Measurements from ENCODE around the gene CEACAM19.
"Not testable (repeated sequence)": the region's sequence is repeated elsewhere in the genome, so short reads cannot be mapped to it uniquely, and the experiment has no call there.

The CEACAM19 gene

DNA sequence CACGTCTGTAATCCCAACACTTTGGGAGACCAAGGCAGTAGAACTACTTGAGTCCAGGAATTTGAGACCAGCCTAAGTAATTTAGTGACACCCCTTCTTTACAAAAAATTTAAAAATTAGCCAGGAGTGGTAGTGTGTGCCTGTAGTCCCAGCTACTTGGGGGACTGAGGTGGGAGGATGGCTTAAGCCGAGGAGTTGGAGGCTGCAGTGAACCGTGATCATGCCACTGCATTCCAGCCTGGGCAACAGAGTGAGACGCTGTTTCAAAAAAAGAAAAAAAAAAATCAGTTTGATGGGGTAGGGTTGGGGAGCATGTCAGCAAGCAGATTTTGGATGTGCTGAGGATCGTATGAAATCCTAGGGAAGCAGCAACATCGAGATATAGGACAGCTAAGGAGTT is 4.2 kb downstream of the CEACAM19 start:
- no peak for DNase-seq (ENCODE audit: low spot score)

DNA sequence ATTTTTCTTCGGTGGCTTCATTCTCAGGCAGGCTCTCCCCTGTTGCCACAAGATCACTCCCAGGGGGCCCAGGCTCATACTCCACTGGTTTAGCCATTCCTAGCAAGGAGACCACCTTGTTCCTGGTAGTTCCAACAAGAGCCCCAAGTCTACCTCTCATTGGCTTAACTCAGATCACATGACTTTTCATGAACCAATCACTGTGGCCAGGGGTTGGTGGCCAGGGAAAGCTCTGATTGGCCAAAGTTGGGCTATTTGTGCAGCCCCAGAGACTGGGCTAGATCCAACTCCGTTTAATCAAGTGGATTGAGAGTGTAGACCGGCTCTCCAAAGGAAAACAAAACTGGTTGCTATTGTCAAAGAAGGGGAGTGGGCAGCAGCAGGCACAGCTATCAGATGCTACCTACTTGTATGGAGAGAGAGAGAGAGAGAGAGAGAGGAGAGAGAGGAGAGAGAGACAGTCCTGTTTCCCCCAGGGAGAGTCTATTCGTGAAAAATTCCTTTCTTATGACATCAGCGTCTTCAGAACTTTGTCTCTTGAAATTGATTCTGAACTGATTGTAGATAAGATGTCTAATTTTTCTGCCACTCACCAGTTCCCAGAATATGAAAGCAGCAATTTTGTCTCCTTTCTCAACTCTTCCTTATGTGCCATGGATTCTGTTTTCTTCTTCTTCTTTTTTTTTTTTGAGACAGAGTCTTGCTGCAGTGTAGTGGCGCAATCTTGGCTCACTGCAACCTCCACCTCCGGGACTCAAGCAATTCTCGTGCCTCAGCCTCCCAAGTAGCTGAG is 5.9 kb downstream of the CEACAM19 start:
- no peak for DNase-seq (ENCODE audit: low spot score)

- DNase-seq (ENCODE audit: low spot score) = no peak
Measured at GRCh38 chr19:44680536-44680935, 9.3 kb downstream of the CEACAM19 start.

DNA sequence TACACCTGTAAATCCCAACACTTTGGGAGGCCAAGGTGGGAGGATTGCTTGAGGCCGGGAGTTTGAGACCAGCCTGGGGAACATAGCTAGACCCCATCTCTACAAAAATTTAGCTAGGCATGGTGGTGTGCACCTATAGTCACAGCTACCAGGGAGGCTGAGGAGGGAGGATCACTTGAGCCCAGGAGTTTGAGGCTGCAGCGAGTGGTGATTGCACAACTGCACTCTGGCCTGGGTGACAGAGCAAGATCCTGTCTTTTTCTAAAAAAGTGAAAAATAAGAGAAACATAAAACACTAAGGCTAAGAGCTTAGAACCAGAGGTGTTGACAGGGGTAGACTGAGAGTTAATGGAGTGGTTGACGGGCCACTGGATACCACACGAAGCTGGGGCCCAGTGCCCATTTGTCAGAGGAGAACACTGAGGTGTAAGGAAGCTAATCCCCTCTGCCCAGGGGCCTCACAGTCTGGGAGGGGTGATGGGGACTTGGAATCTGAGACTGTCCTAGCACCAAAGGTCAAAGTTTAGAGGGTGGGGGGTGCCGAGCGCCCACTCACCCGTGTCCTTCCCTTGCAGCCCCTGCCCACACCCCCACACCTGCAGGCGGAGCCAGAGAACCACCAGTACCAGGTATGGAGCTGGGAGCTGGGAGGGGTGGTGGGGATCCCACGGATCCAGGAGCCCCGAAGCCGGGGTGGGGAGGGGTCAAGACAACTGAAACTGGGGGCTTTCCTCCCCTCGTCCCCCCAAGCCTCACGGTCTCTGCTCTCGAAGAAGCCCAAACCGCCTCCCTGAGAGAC is 10.9 kb downstream of the CEACAM19 start:
- DNase-seq (ENCODE audit: low spot score) = no peak

DNA sequence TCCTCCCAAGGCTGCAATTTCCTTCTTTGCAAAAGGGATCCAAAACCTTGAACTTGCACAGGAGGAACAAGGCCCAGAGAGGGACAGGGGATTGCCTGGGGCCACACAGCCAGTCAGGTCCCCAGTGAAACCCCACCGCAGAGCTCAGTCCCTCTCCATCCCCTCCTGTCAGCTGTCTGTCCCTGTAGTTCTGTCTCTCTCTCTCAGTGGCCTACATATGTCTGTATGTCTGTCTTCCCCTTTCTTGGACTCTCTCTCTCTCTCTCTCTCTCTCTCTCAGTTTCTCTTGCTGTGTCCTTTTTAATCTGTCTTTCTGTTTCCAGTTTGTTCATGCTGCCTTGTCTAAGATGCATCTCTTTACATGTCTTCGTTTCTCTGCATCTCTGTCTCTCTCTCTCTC is 11.5 kb downstream of the CEACAM19 start:
- DNase-seq (ENCODE audit: low spot score) = no peak

DNA sequence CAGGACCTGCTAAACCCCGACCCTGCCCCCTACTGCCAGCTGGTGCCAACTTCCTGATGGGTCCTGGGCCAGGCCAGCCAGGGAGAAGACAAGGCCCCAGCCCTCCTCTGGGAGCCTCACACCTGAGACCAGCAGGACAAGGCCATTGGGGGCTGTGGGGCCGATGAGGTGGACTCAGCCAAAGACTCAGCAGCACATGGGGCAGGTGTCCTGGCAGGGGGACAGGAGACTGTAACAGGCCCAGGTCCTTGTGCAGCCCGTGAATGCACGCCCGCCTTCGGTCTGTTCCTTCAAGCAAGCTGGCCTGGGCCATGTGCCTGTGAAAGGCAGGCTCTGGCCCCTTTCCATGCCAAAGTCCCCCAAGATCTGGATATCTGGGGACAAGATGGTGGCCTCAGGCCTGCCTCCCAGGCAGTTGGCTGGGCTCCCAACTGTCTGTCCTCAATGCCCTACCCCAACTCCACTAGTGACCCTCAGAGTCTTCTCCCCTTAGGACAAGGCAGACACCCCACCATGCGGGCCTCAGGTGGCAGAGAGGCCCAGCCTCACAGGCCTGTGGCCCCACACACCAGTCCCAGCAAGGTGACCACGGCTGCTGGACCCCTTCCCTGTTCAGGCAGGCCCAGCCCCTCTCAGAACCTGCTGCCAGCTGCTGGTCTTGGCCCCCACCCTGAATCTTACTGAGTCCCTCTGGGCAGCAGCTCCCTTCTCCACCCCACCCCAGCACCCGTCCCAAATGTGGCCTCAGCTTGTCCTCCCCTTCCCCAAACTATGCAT is 12.3 kb downstream of the CEACAM19 start:
- DNase-seq (ENCODE audit: low spot score) = no peak

- not testable (repeated sequence) for DNase-seq (ENCODE audit: low spot score)
Measured at GRCh38 chr19:44684396-44684795, 13.1 kb downstream of the CEACAM19 start.

GRCh38 chr19:44684892-44685863 is 13.9 kb downstream of the CEACAM19 start:
- DNase-seq (ENCODE audit: low spot score) = peak; percentile 55

GRCh38 chr19:44685877-44686276 is 14.6 kb downstream of the CEACAM19 start:
- no peak for DNase-seq (ENCODE audit: low spot score)

- DNase-seq (ENCODE audit: low spot score) = no peak
Measured at GRCh38 chr19:44686896-44687295, 15.6 kb downstream of the CEACAM19 start.

GRCh38 chr19:44687888-44688287 is 16.6 kb downstream of the CEACAM19 start:
- DNase-seq (ENCODE audit: low spot score) = no peak

GRCh38 chr19:44689290-44690130 is 18.2 kb downstream of the CEACAM19 start:
- DNase-seq (ENCODE audit: low spot score) = peak; percentile 60

- DNase-seq (ENCODE audit: low spot score) = no peak
Measured at GRCh38 chr19:44690131-44690440, 18.8 kb downstream of the CEACAM19 start.

DNA sequence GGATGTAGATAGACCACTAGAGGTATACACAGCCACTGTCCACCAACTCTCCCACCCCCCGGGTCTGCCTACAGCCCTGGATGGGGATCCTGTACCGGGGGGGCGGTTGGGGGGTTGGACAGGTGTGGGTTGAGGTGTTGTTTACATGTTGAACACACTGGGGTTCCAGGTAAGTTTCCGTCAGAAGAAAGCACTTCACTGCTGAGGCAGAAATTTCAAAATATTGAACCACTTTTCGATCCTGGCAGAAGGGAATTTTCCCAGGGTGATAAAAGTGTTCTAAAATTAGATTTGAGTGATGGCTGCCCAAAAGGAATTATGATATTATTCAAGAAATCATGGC is 21.1 kb downstream of the CEACAM19 start:
- no peak for DNase-seq (ENCODE audit: low spot score)

- DNase-seq (ENCODE audit: low spot score) = no peak
Measured at GRCh38 chr19:44694184-44694579, 22.9 kb downstream of the CEACAM19 start.

DNA sequence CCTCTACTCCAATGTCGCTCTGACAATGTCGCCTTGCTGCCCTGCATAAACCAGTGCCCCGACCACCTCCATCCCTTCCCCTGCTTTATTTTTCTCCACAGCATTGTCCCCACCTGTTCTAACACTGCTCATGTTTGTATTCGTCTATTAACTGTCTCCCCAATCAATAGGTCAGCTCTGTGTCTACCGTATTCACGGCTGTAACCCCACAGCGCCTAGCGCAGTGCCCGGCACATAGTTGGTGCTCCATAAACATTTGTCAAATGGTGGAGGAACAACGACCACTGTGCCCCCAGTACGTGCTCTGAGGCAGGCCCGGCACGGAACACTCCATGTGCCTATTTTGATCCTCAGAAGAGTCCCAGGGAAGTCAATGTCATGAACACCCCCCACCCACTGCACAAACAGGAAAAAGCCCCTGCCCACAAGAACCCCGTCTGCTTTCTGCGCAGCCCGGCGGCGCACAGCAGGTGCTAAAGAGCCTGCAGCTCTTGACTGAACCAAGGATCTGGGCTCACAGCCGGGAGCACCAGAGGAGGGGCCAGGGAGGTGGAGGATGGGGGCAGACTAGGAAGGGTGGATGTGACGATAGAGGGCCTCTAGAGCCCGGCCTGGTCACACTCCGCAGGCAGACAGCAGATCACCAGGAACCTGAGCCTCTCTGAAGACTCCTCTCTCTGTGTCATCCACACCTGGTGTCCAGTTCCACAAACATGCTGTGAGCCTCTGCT is 25.8 kb downstream of the CEACAM19 start:
- DNase-seq (ENCODE audit: low spot score) = no peak

DNA sequence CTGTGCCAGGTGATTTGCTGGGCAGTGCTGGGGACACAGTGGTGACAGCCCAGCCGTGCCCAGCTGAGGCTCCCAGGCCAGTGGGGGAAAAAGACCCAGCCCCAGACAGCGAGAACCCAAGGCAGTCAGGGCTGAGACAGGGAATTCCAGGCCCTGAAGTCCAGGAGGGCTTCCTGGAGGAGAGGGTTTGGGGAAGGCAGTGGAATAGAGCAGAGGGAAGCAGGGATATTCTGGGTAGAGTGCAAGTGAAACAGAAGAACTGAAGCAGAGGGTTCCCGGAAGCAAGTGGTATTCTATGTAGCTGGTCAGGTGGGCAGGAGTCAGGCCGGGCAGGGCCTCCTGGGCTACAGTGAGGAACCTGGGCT is 26.4 kb downstream of the CEACAM19 start:
- DNase-seq (ENCODE audit: low spot score) = no peak

GRCh38 chr19:44698492-44699201 is 27.4 kb downstream of the CEACAM19 start, which contains the start of gene CEACAM16:
Gene CEACAM16, plus strand, starts transcription at chr19:44699151. Its CDS starts 2,306 bp downstream, at chr19:44701457.
- DNase-seq (ENCODE audit: low spot score) = no peak

DNA sequence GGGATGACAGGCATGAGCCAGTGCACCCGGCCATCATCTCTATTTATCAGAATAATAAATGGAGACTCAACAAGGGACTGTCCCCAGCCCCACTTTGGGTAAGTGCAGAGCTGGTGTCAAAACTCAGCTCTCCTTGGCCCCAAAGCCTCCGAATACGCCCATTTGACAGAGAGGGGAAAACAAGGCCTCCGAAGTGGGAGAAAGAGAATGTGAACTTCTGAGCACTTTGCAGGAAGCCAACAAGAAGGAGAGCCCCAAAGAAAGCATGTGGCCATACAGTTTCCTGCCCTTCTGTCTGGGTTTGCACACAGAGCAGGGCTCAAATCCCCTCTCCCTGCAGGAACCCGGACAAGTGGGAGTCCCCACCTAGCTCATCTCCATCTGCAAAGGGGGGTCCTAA is 29.3 kb downstream of the CEACAM19 start:
- DNase-seq (ENCODE audit: low spot score) = no peak

Data from LoVo (cell line).